ENCODE results near the gene ACR.

The ACR gene

DNA sequence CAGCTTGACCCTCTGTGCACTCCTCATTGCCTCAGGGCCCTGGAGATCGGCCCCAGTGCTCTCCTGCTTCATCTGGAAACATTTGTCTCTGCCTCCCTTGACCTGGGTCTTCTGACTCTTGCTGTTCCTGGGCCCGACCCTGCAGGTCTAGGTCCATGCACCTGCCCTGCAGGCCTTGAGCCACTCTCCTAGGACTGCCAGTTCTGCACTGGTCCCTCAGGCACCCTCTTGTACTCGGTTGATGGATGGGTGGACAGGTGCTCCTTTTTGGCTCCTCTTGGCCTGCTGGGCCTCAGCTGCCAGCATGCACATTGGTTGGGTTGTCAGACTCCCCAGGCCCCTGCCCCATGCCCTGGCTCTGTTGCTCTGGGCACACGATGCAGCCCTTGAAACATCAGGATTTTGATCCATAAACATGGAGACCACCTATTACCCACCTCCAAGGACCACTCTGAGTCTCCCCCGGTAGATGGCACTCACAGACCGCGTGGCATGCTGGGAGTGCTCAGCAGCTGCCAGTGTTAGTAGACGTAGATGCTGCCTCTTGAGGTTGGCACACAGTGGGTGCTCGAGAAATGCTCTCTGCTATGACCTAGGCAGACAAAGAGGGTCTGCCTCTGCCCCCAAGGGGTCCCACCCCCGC is 20.2 kb upstream of the ACR start:
- DNase-seq, result no peak

DNA sequence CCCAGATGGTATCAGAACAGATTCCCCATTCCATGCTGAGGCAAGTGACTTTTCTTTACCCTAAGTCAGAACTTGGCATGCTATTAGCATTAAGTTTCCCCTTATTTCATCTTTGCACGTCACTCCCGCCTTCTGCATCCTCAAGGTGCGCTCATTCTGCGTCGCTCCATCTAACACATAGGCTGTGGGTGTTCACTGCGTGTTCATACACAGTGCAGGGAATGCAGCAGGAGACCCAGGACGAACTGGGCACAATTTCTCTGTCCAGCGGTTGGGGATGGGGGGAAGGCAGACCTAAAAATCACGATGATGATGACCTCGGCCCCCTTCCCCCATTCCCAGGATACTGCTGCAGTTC is 19.7 kb upstream of the ACR start:
- no peak for DNase-seq

DNA sequence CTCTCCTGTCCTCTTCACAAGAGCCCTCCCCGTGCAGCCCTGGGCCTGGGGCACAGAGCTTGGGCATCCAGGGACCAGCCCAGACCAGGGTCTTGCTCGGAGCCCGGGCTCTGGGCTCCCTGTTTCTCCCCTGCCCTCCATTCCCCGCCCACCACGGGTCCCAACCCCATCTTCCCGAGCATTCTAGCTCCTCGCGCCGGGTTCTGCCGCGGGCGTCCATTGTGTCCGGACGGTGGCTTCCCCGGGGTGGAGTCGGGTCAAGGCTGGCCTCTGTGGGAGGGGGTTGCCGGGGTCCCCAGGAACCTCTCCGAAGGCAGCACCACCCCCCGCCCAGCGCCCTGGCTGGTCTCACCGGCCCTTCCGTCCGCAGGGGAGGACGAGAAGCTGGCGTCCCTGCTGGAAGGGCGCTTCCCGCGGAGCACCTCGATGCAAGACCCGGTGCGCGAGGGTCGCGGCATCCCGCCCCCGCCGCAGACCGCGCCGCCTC is 18.1 kb upstream of the ACR start:
- no peak for DNase-seq

GRCh38 chr22:50720301-50721256 is 17.4 kb upstream of the ACR start:
- no peak for DNase-seq

DNA sequence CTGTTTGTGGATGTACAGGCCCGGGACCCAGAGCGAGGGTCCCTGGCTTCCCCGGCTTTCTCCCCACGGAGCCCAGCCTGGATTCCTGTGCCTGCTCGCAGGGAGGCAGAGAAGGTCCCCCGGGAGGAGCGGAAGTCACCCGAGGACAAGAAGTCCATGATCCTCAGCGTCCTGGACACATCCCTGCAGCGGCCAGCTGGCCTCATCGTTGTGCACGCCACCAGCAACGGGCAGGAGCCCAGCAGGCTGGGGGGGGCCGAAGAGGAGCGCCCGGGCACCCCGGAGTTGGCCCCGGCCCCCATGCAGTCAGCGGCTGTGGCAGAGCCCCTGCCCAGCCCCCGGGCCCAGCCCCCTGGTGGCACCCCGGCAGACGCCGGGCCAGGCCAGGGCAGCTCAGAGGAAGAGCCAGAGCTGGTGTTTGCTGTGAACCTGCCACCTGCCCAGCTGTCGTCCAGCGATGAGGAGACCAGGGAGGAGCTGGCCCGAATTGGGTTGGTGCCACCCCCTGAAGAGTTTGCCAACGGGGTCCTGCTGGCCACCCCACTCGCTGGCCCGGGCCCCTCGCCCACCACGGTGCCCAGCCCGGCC is 16.7 kb upstream of the ACR start:
- DNase-seq, result no peak

DNA sequence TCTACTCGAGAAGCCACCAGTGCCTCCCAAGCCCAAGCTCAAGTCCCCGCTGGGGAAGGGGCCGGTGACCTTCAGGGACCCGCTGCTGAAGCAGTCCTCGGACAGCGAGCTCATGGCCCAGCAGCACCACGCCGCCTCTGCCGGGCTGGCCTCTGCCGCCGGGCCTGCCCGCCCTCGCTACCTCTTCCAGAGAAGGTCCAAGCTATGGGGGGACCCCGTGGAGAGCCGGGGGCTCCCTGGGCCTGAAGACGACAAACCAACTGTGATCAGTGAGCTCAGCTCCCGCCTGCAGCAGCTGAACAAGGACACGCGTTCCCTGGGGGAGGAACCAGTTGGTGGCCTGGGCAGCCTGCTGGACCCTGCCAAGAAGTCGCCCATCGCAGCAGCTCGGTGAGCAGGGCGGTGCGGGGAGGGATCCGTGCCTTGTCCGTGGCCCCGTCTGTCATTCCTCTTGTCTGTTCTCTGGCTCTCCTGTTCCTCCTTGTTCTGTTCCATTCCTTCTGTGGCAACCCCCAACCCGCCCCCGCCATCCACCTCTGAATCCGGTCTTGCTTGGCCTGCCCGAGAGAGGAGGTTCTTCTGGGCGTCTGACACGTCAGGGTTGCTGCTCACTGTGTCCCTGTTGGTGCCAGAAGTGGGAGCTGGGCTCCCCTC is 15.8 kb upstream of the ACR start:
- DNase-seq, result no peak

GRCh38 chr22:50722716-50723428 is 15.1 kb upstream of the ACR start:
- no peak for DNase-seq

DNA sequence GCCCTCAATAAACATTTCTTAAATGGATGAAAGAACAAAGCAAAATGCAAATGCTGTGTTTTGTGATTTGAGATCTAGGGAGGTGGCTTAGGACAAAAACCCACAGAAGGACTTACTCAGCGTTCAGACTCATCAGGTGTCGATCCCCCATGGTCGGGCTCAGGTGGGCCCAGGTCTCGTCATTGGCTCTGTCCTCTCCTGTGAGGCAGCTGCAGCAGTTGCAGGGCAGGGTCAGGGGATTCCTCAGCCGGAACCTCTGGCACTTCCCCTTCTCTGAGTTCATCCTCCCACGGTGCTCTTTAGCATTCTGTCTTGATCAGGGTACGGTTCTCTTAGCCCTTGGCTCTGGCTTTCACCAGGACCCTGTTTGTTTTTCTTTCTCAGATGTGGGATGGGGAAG is 14.0 kb upstream of the ACR start:
- DNase-seq, result no peak

- DNase-seq, result no peak
Observed at GRCh38 chr22:50724616-50725015, 13.4 kb upstream of the ACR start.

DNA sequence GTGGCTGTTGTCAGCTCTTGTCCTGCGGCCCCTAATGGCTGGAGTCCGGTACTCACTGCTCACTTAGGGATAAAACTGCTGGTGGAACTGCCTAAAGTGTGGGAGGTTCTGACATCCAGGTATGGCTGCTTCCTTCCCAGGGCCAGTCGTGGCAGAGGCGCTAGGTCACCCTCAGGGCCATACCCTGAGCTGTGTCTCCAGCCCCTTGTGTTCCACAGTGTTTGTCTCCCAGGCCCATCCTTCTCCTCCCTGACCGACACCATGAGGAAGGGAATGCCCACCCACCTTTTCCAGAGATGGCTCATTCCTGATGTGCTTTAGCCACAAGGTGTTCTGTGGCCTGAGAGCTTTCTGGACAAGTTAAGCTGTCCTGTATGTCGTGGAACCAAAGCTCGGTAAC is 12.4 kb upstream of the ACR start:
- DNase-seq, result no peak

GRCh38 chr22:50726643-50727340 is 11.2 kb upstream of the ACR start:
- no peak for DNase-seq

DNA sequence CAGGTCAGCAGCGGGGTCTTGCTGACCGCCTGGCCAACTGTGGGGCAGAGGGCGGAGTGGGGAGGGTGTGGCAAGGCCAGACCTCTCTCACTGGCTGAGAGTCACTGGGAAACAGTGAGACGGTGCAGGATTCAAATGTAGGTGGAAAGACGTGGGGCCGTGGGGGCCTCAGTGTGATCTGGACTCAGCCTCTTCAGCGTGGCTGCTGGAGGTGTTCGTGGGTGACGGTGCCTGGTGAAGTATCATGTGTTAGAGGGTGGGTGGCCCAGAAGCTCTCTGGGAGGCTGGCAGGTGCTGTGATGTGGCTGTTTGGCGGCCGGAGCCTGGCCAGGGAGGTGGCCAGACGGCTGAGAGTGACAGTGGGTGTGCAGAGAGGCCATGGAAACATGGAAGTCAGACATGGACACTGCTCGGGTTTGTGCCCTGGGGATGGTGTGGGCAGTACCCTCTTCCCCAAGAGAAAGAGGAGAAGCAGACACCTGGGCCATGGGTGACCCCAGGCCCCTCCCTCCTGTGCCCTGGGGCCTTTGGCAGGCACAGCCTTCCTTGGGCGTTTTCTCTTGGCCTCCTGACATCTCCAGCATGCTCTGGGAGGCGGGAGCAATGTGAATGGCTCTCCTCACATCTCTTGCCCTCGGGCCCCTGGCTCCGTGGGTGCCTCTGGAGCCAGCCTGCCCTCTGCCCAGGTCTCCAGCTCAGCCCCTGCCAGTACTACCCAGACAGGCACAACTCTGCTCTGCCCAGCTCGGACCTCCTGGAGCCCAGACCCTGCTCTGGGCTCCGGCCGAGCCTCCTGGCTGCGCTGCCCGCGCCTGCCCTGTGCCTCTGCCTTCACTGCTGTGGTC is 10.1 kb upstream of the ACR start:
- DNase-seq, result no peak

DNA sequence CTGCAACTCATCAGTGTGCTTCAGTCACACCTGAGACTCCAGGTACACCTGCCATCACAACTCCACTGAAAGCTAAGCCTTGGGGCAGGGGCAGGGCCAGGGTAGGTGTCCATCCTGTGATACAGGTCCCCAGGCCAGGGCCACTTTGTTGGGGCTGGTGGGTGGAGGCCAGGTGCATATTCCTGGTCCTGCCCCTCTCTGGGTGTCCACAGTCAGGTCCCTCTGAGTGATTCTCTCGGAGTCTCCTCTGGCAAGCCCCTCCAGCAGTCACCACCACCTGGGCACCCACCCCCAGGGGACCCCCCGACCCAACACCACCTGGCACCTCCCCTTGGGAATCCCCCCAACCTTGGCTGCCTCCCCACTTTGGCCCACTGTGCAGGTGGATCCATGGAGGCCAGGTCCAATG is 9.5 kb upstream of the ACR start:
- no peak for DNase-seq

- no peak for DNase-seq
Observed at GRCh38 chr22:50729391-50730012, 8.5 kb upstream of the ACR start.

DNA sequence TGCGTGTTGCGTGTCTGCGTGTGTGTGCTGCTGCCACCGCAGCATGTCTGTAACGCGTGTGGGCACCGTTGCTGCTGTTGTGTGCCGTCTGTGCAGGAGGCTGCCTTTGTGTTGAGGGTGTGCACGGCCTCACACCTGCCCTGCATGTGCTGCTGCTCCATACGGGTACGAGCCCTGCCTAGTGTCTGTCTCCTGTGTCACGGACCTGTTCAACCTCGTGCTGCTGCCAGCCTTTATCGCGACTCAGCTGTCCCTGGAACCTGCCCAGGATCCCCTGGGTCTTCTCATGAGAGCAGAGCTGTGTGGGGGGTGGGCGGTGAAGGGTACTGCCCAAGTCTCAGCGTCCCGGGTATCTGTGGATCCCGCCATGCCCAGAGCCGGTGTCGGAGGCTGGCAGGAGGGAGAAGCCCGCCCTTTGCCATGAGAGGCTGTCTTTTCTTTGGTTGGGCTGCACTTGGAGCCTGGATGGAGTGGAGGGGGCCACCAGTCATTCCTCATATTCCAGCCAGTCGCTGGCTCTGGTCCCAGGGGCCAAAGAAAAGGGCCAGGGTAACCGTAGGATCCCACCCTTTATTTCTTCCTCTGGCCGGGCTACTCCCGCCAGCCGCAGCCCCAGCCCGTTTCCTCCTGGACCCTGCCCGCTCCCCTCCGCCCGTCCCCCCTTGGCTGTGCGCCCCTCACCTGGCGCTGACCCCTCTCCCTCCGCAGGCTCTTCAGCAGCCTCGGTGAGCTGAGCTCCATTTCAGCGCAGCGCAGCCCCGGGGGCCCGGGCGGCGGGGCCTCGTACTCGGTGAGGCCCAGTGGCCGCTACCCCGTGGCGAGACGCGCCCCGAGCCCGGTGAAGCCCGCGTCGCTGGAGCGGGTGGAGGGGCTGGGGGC is 7.8 kb upstream of the ACR start:
- no peak for DNase-seq

DNA sequence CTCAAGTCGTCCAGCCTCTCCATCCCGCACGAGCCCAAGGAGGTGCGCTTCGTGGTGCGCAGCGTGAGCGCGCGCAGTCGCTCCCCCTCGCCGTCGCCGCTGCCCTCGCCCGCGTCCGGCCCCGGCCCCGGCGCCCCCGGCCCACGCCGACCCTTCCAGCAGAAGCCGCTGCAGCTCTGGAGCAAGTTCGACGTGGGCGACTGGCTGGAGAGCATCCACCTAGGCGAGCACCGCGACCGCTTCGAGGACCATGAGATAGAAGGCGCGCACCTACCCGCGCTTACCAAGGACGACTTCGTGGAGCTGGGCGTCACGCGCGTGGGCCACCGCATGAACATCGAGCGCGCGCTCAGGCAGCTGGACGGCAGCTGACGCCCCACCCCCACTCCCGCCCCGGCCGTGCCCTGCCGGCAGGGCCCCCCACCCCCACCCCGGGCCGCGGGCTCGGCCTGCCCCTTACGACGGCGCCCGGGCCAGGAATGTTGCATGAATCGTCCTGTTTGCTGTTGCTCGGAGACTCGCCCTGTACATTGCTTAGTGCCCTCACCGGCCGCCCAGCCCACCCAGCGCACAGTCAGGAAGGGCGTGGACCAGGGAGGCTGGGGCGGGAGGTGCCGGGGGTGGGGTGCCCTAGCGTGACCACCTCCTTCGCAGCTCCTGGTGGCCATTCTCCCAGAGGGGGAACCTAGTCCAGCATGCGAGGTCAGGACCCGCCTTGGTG is 6.9 kb upstream of the ACR start:
- DNase-seq, result no peak

GRCh38 chr22:50731811-50732624 is 6.0 kb upstream of the ACR start:
- DNase-seq, result no peak

GRCh38 chr22:50732681-50733080 is 5.3 kb upstream of the ACR start:
- DNase-seq, result no peak

Measured in amniotic stem cell (primary cell).